DND-41 (cell line): ENCODE data around the gene JADE2.

Experiments
- ATAC-seq: fragments of 200-7000 bp; cut with Tn5 transposase; 3 replicates; pipeline ENCODE4 v1.9.1; 2021; ENCODE audit warnings: low read depth; ENCODE audit not compliant: insufficient read depth
- DNase-seq: peaks from one replicate; pipeline ENCODE4 v3.0.0-alpha.2; 2020
- H2AFZ ChIP-seq: 2 replicates; pipeline ENCODE4 v1.6.0; 2012; ENCODE audit warnings: low read depth, low read length
- H3K27ac ChIP-seq: 2 replicates; pipeline ENCODE4 v1.5.1; 2012; ENCODE audit warnings: low read length, inconsistent platforms
- H3K27me3 ChIP-seq: fragments of 200-600 bp; sonication (generic); 2 replicates; pipeline ENCODE4 v1.6.0; 2012; ENCODE audit warnings: low read length, mild to moderate bottlenecking, inconsistent platforms; ENCODE audit not compliant: insufficient read depth, poor library complexity
- H3K36me3 ChIP-seq: 2 replicates; pipeline ENCODE4 v1.5.1; 2012; ENCODE audit warnings: low read length, inconsistent platforms; ENCODE audit not compliant: insufficient read depth
- H3K4me1 ChIP-seq: 2 replicates; pipeline ENCODE4 v1.5.1; 2012; ENCODE audit warnings: mild to moderate bottlenecking, low read length; ENCODE audit not compliant: insufficient read depth
- H3K4me2 ChIP-seq: 2 replicates; pipeline ENCODE4 v1.6.0; 2012; ENCODE audit warnings: mild to moderate bottlenecking, moderate library complexity, low read length, inconsistent platforms; ENCODE audit not compliant: insufficient read depth
- H3K4me3 ChIP-seq, 2 experiments: fragments of 200-600 bp in 1 of 2; shearing (Covaris generic) in 1 of 2; 2 replicates each; pipeline ENCODE4 v1.5.1; 2012 to 2016; ENCODE audit warnings: inconsistent platforms in 2 of 2, low read length in 2 of 2, mild to moderate bottlenecking in 2 of 2, low read depth in 1 of 2, moderate library complexity in 1 of 2
- H3K79me2 ChIP-seq: 2 replicates; pipeline ENCODE4 v1.6.0; 2012; ENCODE audit warnings: low read length, inconsistent platforms; ENCODE audit not compliant: insufficient read depth
- H3K9ac ChIP-seq: 2 replicates; pipeline ENCODE4 v1.6.0; 2012; ENCODE audit warnings: low read depth, mild to moderate bottlenecking, inconsistent platforms, low read length, moderate library complexity
- H3K9me3 ChIP-seq: 2 replicates; pipeline ENCODE4 v1.5.1; 2012; ENCODE audit warnings: low read length, moderate library complexity, mild to moderate bottlenecking, inconsistent platforms; ENCODE audit not compliant: insufficient read depth, severe bottlenecking
- H4K20me1 ChIP-seq: 2 replicates; pipeline ENCODE4 v1.6.0; 2012; ENCODE audit warnings: low read length; ENCODE audit not compliant: insufficient read depth
- EZH2 ChIP-seq: IDR thresholded peaks from 3 replicates; pipeline ENCODE4 v1.6.1; 2012; ENCODE audit warnings: borderline replicate concordance, low read depth, mild to moderate bottlenecking, moderate library complexity, low read length, inconsistent platforms; ENCODE audit not compliant: severe bottlenecking
- TF ChIP-seq, protein P1 (sequence below): IDR thresholded peaks from 2 replicates; pipeline ENCODE4 v1.5.1; 2012; ENCODE audit warnings: borderline replicate concordance, low read length, moderate library complexity, mild to moderate bottlenecking; ENCODE audit not compliant: poor library complexity, severe bottlenecking; ENCODE audit errors: extremely low read depth

Gene JADE2

DNA sequence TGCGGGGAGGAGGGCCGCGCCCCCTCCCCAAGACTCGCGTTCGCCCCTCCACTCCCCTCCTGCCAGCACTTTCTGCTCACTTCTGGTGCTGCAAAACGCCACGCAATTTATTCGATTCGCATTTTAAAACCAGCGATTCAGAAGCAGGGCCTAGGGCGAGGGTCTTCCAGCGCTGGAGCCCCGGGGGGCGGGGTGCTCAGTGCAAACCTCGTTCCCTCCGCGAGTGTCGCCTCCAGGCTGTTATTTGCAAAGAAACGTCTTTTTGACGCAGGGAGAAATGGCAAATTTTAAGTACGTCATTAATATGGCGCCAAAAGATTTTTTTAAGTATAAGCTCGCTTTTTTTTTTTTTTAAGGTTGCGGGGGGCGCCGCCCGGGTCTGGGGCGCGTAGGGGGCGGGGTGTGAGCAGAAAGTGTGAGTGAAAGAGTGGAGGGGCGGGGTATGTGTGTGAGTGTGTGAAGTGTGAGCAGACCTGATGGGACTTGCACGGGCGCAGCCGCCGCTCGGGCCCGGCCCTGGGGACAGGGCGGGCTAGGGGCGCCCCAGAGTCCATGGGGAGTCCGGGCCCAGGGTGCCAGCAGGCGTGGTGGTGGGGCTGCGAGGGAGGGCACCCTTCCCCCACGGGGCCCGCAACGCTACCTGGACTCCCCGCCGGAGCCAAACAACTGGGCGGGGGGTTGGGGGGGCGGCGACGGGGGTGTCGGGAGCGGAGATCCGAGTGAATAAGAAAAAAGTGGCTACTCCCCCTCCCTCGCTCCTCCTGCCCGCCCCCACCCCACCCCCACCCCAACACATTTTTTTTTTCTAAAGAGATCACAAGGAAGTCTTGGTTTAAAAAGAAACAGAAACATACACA is at the start of gene JADE2:
Gene JADE2 (plus strand): TSS at position 845 of the 857 bp plus-strand sequence. CDS start 10,188 bp downstream, outside the sequence.
- ATAC-seq = peak; percentile 43
- H3K4me2 ChIP-seq = peak within 1 kb of the TSS; percentile 98
- H3K79me2 ChIP-seq = peaks cover 48% of the 10 kb centered on the region
- peak within 1 kb of the TSS; percentile 94 for H3K27ac ChIP-seq
- H2AFZ ChIP-seq = peak within 1 kb of the TSS; percentile 89
- peaks cover 12% of the 10 kb centered on the region for H3K36me3 ChIP-seq
- peaks cover 34% of the 10 kb centered on the region for H3K4me1 ChIP-seq
- TF ChIP-seq, protein P1, sequence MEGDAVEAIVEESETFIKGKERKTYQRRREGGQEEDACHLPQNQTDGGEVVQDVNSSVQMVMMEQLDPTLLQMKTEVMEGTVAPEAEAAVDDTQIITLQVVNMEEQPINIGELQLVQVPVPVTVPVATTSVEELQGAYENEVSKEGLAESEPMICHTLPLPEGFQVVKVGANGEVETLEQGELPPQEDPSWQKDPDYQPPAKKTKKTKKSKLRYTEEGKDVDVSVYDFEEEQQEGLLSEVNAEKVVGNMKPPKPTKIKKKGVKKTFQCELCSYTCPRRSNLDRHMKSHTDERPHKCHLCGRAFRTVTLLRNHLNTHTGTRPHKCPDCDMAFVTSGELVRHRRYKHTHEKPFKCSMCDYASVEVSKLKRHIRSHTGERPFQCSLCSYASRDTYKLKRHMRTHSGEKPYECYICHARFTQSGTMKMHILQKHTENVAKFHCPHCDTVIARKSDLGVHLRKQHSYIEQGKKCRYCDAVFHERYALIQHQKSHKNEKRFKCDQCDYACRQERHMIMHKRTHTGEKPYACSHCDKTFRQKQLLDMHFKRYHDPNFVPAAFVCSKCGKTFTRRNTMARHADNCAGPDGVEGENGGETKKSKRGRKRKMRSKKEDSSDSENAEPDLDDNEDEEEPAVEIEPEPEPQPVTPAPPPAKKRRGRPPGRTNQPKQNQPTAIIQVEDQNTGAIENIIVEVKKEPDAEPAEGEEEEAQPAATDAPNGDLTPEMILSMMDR = peak; percentile 27
- no peak for TF ChIP-seq EZH2
- peak within 1 kb of the TSS; percentile 92 to 94 for H3K4me3 ChIP-seq
- DNase-seq = peak; percentile 86
- peak within 1 kb of the TSS; percentile 91 for H3K9ac ChIP-seq
- peaks cover 28% of the 10 kb centered on the region for H4K20me1 ChIP-seq
- H3K9me3 ChIP-seq = no peaks in the 10 kb centered on the region
- peaks cover 8% of the 10 kb centered on the region for H3K27me3 ChIP-seq

DNA sequence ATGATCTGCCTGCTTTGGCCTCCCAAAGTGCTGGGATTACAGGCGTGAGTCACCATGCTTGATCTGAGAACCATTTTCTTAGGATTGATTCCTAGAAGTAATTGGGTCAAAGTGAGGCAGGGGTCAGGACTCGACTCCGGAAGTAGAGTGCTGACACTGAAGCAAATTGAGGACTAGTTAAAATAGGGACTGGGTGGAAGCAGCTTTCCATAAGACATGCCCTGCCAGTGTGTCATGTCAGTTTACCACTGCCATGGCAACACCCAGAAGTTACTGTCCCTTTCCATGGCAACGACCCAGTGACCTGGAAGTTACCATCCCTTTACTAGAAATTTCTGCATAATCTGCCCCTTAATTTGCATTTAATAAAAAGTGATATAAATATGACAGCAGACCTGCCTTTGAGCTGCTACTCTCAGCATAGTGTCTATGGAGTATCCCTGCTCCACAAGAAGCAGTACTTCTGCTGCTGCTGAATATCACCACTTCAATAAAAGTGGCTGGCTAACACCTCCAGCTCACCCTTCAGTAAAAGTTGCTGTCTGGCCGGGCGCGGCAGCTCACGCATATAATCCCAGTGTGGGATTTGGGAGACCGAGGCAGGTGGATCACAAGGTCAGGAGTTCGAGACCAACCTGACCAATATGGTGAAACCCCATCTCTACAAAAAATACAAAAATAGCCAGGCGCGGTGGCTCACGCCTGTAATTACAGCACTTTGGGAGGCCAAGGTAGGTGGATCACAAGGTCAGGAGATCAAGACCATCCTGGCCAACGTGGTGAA is 47.8 kb upstream of the JADE2 start:
- TF ChIP-seq, protein P1 = no peak
- TF ChIP-seq EZH2 = no peak
- no peak overlapping the region for H3K4me3 ChIP-seq
- H3K36me3 ChIP-seq = no peaks in the 10 kb centered on the region
- H3K4me2 ChIP-seq = no peak overlapping the region
- H3K27me3 ChIP-seq = no peaks in the 10 kb centered on the region
- no peaks in the 10 kb centered on the region for H3K79me2 ChIP-seq
- H3K9ac ChIP-seq = no peak overlapping the region
- H3K9me3 ChIP-seq = no peaks in the 10 kb centered on the region
- no peaks in the 10 kb centered on the region for H4K20me1 ChIP-seq
- DNase-seq = no peak
- no peak overlapping the region for H3K27ac ChIP-seq
- ATAC-seq = no peak
- no peaks in the 10 kb centered on the region for H3K4me1 ChIP-seq
- H2AFZ ChIP-seq = no peak overlapping the region

- ATAC-seq = no peak
- no peaks in the 10 kb centered on the region for H4K20me1 ChIP-seq
These were observed 45.6 kb upstream of the JADE2 start for GRCh38 chr5:134479839-134480238.

More at GRCh38 chr5:134479839-134480238, 45.6 kb upstream of the JADE2 start:
- no peak for TF ChIP-seq EZH2
- TF ChIP-seq, protein P1 = no peak
- Histone ChIP-seq H3K27me3 (no peaks in the 10 kb centered on the region), H3K27ac (no peak overlapping the region), H3K4me2 (no peak overlapping the region), H3K9ac (no peak overlapping the region), H2AFZ (no peak overlapping the region), H3K36me3 (no peaks in the 10 kb centered on the region), H3K79me2 (no peaks in the 10 kb centered on the region), H3K4me3 (no peak overlapping the region), H3K4me1 (no peaks in the 10 kb centered on the region), H3K9me3 (no peaks in the 10 kb centered on the region)
- DNase-seq = no peak
